Measurements from ENCODE around the gene ATXN2. TPM values are rescaled to one million over a fixed set of nuclear protein-coding genes. Genes with fewer than 3 reads are reported as not detected.
"Not testable (repeated sequence)": the region's sequence is repeated elsewhere in the genome, so short reads cannot be mapped to it uniquely, and the experiment has no call there.

ATXN2 gene
- total RNA-seq, 2 experiments from 2014 or later = 32.2 to 35.6 TPM

GRCh38 chr12:111597831-111598636 lies 1.1 kb downstream of the ATXN2 start:
- TF ChIP-seq CTCF (IDR thresholded peaks at IDR 0.05) = no peak
- H3K27ac Mint-ChIP-seq = peak overlapping the region; percentile 82
- H3K4me1 Mint-ChIP-seq (ENCODE audit: low read depth) = peaks cover 29% of the 10 kb centered on the region
- ATAC-seq (no peak), DNase-seq (peak; percentile 42)
- peaks cover 8% of the 10 kb centered on the region for H3K36me3 Mint-ChIP-seq (ENCODE audit: low read depth)
- intact Hi-C loops (cut with micrococcal nuclease) = no loop called here
- ChIA-PET POLR2A (no interaction called here), CTCF (no interaction called here)
- H3K27me3 Mint-ChIP-seq = no peaks in the 10 kb centered on the region
- H3K9me3 Mint-ChIP-seq = no peaks in the 10 kb centered on the region
- peak overlapping the region; percentile 95 for H3K4me3 Mint-ChIP-seq

GRCh38 chr12:111596985-111597830 lies 1.9 kb downstream of the ATXN2 start:
- H3K36me3 Mint-ChIP-seq (ENCODE audit: low read depth) = peaks cover 8% of the 10 kb centered on the region

DNA sequence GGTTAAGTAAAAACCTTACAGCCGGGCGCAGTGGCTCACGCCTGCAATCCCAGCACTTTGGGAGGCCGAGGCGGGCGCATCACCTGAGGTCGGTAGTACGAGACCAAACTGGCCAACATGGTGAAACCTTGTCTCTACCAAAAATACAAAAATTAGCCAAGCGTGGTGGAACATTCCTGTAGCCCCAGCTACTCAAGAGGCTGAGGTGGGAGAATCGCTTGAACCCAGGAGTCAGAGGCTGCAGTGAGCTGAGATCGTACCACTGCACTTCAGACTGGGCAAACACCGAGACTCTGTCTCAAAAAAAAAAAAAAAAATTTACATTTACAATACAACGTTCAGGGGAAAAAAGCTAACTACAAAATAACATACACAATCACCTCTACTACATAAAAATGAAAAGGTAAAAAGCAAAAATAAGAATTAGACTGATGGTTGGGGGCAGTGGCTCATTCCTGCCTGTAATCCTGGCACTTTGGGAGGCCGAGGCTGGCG lies 3.7 kb downstream of the ATXN2 start:
- H3K4me3 Mint-ChIP-seq; POLR2A ChIA-PET; H3K27me3 Mint-ChIP-seq; H3K9me3 Mint-ChIP-seq; intact Hi-C loops (cut with micrococcal nuclease); DNase-seq; H3K27ac Mint-ChIP-seq; ATAC-seq; H3K36me3 Mint-ChIP-seq (ENCODE audit: low read depth): not testable (repeated sequence)
- CTCF ChIA-PET = interaction anchor here (1.8 kb wide), 1 partner anchor 199 kb away, joined by 6 read pairs; no protein-coding TSS in a partner anchor
- peaks cover 28% of the 10 kb centered on the region for H3K4me1 Mint-ChIP-seq (ENCODE audit: low read depth)

More at GRCh38 chr12:111596985-111597830, 1.9 kb downstream of the ATXN2 start:
- peak overlapping the region; percentile 77 for H3K27ac Mint-ChIP-seq
- no peaks in the 10 kb centered on the region for H3K9me3 Mint-ChIP-seq
- ChIA-PET CTCF (no interaction called here), POLR2A (interaction anchor here (1.0 kb wide), 1 partner anchor 88 kb away, joined by 3 read pairs; the partner anchor contains the start of gene BRAP)
- TF ChIP-seq CTCF (IDR thresholded peaks at IDR 0.05) = no peak
- H3K4me3 Mint-ChIP-seq = peak overlapping the region; percentile 95
- intact Hi-C loops (cut with micrococcal nuclease) = no loop called here
- peaks cover 29% of the 10 kb centered on the region for H3K4me1 Mint-ChIP-seq (ENCODE audit: low read depth)
- DNase-seq (peak; percentile 36), ATAC-seq (no peak)
- H3K27me3 Mint-ChIP-seq = no peaks in the 10 kb centered on the region

GRCh38 chr12:111591399-111592010 lies 7.6 kb downstream of the ATXN2 start:
- H3K9me3 Mint-ChIP-seq; H3K27ac Mint-ChIP-seq; H3K27me3 Mint-ChIP-seq; ATAC-seq; intact Hi-C loops (cut with micrococcal nuclease); H3K36me3 Mint-ChIP-seq (ENCODE audit: low read depth); H3K4me3 Mint-ChIP-seq; DNase-seq: not testable (repeated sequence)
- ChIA-PET CTCF (interaction anchor here (0.9 kb wide), 1 partner anchor 80 kb away, joined by 3 read pairs; no protein-coding TSS in a partner anchor), POLR2A (interaction anchor here (0.8 kb wide), 1 partner anchor 23 kb away, joined by 3 read pairs; no protein-coding TSS in a partner anchor)
- H3K4me1 Mint-ChIP-seq (ENCODE audit: low read depth) = peaks cover 28% of the 10 kb centered on the region

GRCh38 chr12:111590552-111590951 lies 8.6 kb downstream of the ATXN2 start:
- H3K4me1 Mint-ChIP-seq (ENCODE audit: low read depth) = peaks cover 20% of the 10 kb centered on the region
- intact Hi-C loops (cut with micrococcal nuclease) = no loop called here
- no peak for ATAC-seq
- no peaks in the 10 kb centered on the region for H3K27me3 Mint-ChIP-seq
- no peak overlapping the region for H3K4me3 Mint-ChIP-seq
- CTCF ChIA-PET = interaction anchor here (0.6 to 0.9 kb wide), 2 partner anchors 81 to 496 kb away, joined by 3 read pairs; no protein-coding TSS in a partner anchor
- no peak for DNase-seq
- no peak for TF ChIP-seq CTCF (IDR thresholded peaks at IDR 0.05)
- POLR2A ChIA-PET = interaction anchor here (0.7 kb wide), 1 partner anchor 129 kb away, joined by 3 read pairs; no protein-coding TSS in a partner anchor
- H3K9me3 Mint-ChIP-seq = no peaks in the 10 kb centered on the region
- peaks cover 4% of the 10 kb centered on the region for H3K36me3 Mint-ChIP-seq (ENCODE audit: low read depth)
- H3K27ac Mint-ChIP-seq = no peak overlapping the region

All from activated CD8-positive, alpha-beta T cell treated with anti-CD3 and anti-CD28 coated beads for 36 hours (primary cell).